ENCODE data around the gene B3GALNT1.
A peak's percentile ranks its signal among the peaks of the same experiment; 100 is the strongest.
"Not testable (repeated sequence)": the region's sequence is repeated elsewhere in the genome, so short reads cannot be mapped to it uniquely, and the experiment has no call there.

The B3GALNT1 gene

DNA sequence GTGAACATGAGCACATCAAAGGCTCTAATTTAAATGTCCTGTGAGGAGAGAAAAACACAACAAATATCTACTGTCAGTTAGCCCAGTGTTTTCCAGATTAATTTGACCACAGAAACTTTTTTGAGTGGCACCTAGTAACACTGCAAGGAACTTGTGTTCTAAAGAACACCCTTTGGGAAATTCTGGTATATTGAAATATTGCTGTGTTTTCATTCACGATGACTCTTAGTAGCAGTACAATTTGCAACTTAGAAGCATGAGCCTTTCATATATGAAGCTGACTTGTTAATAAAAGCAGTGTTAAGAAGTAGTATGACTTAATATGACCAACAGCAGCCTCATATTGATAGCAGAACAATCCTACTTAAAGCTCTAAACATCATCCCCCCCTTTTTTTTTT is 32.0 kb downstream of the B3GALNT1 start:
- DNase-seq (ENCODE audit: low spot score), result no peak

DNA sequence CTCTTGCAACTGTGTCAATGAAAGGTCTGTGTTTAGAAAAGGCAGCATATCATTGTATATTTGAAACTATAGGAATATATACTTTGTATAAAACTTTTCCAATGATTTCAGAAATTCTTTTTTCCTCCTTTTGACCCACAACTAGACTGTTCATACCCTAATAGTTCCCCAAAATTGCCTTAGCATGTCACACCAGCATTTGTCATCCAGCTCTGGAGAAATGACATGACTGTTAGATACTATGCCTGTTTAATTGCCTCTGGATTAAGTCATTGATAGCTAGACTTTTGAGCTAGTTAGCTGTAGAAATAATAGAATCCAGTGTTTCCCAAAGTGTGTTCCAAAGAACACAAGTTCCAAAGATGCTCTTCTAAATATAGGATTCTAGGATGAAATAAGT is 32.4 kb downstream of the B3GALNT1 start:
- no peak for DNase-seq (ENCODE audit: low spot score)

DNA sequence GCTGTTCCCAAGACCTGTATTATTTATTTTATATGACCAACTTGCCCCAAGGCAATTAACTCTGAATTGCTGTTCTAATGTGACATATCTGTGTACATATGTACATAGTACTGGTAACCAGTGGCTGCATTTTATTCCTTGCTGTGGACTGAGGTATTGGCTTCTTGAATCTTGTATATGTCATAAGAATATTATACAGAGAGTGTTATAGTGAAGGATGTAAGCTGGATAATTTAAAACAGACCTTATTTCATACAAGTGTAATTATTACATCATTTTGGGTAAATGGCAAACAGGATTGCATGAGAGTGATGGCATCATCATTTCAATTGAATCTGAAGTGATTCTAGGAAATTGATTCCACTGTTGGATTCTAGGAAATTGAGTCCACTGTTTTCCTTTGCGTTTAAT is 32.9 kb downstream of the B3GALNT1 start:
- DNase-seq (ENCODE audit: low spot score), result no peak

DNA sequence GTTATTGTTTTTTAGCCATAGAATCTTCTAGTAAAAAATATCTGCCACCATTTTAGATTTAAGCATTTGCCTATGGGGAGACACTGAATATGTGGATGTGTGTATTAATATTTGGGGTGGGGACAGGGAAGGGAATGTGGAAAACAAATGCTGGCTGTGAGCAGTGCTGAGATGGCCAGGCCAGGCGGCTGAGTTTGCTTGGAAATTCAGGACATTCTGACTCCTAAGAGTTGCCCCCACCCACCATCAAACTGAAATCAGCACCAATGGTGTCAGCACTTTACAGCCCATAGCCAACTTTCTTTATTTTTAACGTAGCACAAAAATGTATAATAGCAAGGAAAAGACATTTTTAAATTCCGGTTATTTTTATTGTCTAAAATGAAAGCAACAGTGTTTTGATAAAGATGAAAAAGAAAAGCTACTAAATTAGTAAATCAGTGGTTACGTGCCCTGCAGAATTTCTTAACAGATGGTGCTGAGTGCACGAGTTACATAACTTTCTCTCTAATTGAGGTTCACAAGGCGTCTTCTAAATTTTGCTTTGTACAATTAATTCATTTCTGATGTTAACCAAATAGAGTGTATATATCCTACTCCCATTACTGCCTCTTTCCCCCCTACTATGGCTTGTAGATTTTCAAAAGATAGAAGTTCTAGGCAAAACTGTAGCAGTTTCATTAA is 34.0 kb downstream of the B3GALNT1 start:
- DNase-seq (ENCODE audit: low spot score), result no peak

DNA sequence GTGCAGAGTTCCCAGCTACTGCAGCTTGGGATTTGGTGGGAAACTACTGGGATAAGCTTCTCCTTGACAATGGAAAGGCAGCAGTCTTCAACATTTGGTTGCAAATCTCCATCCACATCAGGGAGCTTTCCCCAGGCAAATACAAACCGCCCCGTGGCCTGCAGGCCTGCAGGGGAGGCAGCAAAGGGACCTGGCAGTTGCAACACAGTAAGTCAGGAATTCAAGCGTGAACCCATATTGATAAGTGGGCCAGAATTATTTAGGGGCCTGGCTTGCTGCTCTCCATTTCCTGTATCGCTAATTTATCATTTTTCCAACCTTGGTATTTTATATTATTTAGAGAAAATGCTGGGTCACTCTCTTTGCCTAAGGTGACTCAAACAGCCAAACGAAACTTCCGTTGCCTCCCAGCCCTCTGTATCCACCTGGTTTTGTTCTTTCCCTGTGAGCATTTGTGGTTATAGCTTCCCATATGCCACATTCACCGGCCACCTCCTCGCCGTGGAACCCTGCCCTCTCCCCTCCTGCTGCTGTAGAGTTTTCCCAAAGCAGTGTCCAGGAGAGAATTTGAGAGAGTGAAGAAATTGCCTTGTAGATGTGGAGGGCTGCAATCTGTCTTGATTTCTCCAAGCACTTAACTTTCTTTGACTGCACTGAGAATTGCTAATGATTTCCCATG is 34.8 kb downstream of the B3GALNT1 start:
- no peak for DNase-seq (ENCODE audit: low spot score)

DNA sequence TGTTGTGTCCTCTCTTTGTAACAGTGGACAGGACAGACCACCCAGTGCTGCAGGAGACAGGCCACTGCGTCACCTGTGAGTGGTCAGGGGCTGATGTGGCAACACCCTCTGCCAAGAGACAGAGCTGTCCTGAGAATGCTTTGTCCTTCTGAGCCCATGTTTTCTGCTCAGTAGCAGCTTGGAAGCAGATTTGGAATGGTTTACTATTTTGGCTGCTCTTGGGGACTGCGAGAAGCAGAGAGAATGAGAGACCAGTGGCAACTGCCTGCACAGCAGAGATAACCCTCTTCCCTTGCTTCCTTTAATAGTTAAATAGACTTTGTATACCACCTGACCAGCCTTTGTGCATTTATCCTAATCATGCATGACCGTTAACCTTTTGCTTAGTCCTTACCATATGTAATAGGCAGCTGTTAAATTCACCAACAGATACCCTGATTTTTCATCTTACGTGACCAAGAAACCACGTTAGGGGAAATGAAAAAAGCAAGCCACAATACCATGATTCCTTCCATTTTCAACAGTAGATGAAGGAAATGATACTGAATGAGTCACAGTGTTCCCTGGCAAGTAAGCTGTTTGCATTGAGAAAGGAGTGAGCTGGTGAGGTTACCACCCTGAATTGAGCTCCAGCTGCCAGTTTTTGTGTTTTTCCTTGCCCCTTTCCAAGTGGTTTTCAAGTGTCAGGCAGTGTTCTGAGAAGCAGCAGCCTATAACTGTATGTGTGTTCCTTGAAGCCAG is 35.5 kb downstream of the B3GALNT1 start:
- DNase-seq (ENCODE audit: low spot score), result peak; percentile 71

DNA sequence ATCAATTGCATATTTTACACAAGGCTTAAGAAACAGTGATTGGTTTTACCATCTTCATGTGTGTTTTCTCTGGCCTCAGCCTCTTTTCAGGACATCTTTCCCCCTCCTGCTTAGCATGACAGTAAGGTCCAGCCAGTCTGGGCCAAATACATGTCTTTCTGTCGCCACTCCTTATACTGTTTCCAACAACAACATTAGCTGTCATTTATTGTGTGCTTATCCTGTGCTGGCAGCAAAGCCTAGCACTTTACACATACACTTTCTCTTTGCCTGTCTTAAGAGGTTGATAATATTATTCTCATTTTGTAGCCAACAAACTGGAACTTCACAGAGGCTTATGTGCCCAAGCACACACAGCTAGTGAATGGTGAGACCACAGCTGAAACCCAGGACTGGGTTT is 37.8 kb downstream of the B3GALNT1 start:
- no peak for DNase-seq (ENCODE audit: low spot score)

DNA sequence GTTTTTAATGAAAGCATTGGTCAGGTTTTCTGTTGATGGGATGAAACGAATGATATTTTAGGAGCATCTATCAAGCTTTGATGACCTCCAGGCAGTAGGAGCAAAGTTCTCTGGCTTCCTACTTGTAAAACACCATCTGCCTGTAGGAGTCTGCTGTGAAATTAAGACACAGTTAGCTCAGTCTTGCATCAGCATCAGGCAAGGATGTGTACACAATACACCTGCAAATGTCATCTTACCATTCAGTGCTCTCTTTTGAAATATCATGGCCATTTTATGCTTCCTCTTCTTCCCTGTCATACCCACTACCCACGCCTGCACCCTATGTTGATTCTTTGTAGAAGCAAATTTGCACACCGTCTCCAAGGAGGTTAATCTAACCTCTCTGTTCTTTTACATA is 38.2 kb downstream of the B3GALNT1 start:
- DNase-seq (ENCODE audit: low spot score), result no peak

DNA sequence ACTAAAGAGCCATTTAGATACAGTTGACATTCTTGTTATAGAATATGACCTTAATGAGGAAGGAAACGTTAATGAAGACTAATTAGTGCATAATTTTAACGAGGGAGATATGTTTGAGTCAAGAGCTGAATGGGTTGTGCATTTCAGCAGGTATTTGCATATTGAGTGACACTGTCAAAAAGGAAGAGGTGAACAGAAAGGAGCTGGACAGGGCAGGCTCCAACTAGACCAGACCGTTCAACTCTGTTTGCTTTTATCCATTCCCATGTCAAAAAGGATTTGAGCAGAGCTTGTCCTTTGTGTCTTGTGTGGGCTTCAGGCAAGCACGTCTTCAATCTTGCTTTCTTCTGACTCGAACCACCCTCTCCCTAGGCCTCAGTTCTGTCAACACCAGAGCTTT is 40.7 kb downstream of the B3GALNT1 start:
- DNase-seq (ENCODE audit: low spot score), result no peak

DNA sequence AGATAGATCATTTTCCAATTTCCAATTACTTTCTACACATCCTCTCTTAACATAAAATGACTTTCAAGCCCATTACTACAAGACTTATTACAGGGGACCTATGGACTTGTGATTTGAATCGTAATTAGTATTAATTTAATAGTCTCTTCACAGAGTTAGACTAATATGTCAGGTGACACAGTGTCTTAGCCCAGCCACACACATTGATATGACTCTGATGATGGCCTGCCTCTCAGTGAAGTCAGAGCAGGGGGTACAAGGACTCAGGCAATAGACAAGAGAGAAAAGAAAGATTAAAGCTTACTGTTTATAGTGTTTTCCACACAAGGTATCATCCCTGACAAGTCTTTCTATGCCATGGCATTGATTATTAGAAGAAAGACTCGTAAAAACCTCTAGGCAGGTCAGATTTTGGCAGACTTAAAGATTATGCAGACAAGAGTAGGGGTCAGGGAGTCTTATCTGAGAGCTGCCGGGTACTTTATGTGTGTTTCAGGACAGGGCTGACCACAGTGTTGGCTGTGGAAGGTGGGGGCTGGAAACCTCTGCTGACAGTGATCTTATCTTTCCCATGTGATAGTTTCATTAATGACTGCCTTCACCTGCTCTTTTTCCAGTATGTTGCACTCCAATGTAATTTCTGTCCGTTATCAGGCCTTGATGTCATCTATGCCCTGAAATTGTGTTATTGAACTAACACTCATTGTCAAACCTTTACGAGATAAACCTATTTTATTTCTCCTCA is 50.1 kb downstream of the B3GALNT1 start:
- DNase-seq (ENCODE audit: low spot score), result no peak

DNA sequence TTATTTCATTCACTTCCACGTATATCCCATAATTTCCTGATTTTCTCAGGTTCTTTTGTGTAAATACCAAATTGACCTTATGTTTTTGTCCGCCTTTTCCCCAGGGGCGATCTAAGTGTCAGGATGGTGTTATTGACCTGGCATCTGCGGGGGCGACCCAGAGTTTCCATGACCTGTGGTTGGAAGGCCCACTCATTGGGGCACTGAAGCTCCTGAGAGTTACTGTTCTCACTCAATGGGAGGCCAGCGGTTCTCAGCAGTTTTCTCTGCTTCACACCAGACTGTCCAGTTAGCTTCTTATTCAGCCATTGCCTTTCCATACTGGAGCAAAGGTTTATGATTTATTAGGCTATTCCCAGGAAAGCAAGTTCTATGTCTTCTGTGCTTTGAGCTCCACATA is 53.3 kb downstream of the B3GALNT1 start:
- DNase-seq (ENCODE audit: low spot score), result no peak

DNA sequence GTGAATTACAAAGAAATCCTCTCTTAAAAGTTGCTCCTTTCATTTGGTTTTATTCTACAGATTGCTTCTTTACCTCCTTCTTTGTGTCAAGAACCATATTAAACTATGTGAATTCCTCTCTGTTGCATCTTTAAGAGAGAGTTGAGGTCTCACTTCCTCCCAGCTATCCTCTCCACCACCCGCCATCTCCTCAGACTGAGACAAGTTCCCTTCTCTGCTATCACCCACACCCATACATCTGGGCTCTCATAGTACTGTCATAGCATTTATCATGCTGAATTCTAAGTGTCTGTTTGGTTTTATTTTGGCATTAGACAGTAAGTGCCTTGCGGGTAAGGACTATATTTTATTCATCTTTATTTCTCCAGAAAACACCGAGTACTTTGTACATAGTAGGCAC is 54.2 kb downstream of the B3GALNT1 start:
- DNase-seq (ENCODE audit: low spot score), result no peak

DNA sequence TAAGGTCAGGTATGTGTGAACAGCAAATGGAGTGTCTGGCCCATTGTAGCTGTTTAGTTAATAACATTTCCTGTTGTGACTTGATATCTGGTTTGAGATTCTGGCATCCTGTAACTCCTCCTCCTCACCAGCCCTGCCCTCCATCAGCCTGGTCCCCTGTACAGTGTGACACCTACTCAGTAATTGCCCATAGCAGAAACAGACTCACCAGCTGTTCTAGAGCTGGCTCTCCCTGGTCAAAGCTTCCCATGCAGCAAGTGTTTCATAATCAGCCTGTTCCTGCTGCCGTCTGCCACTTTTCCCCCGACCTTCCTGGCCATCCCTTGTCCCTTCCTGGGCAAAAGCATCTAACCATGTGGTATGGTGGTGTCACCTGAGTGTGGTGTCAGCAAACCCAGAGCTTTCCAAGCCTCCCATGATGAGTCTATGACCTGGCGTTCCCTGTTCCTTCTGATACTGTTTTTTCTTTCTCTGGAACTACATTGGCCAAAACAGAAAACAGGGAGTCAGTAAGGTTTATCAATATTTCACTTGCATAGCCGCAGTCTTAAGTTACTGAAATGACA is 55.4 kb downstream of the B3GALNT1 start:
- DNase-seq (ENCODE audit: low spot score), result no peak

DNA sequence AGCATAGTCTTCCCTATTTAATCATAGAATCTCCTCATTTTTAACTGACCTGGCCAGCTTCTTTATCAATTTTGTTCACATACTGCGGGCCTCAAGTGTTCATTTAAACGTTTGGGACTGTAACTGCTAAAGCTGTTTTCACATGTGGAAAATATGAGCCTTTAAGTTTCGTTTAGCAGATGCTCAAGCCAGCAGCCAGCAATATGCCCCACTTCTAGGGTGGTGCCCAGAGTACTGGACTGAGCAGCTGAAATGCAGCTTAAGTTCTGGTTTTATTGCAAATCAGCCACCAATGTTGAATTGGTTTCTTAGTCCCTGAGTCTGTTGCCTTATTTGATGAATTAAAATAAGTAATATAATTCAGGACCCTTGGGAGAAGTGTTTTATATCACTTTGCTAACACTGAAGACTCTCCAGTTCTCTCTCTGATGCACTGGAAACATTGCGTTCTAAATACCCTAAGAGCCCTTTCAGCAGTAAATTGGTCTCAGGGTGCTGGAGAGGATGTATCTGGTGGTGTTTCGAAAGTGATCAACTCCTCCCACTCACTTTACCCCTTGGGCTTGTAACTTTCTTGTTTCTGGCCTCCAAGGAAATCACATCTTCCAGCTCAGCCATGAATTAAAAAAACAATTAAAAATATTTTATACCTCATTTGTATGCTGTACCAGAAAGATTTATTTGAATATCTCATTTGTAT is 61.7 kb downstream of the B3GALNT1 start:
- no peak for DNase-seq (ENCODE audit: low spot score)

DNA sequence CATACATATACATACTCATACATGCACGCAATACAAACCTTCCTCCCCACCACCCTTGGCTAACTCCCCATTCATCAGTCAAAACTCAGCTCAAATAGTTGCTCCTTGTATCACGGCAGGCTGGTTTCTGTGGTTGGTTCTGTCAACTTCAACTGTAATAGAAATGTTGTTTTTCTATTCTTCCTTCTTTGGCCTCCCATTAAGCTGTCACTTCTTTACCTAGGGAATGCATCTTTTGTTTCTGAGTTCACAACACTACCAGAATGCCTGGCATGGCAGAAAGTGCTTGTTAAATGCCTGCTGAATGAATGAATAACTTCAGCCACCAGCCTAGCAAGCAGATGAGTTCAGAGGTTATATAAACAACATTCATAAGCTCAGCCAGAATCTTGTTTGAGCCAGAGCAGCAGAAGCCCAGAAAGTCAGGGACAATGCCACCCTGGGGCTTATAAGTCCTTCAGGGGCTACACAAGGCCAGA is 63.1 kb downstream of the B3GALNT1 start:
- DNase-seq (ENCODE audit: low spot score), result no peak

DNA sequence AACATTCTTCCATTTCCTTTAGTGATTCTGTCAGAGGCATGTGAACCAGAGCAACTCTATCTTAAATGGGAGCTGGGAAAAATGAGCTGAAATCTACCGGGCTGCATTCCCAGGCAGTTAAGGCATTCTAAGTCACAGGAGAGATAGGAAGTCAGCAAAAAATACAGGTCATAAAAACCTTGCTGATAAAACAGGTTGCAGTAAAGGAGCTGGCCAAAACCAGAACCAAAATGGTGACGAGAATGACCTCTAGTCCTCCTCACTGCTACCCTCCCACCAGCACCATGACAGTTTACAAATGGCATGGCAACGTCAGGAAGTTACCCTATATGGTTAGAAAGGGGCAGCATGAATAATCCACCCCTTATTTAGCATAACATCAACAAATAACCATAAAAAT is 66.4 kb downstream of the B3GALNT1 start:
- DNase-seq (ENCODE audit: low spot score), result no peak

DNA sequence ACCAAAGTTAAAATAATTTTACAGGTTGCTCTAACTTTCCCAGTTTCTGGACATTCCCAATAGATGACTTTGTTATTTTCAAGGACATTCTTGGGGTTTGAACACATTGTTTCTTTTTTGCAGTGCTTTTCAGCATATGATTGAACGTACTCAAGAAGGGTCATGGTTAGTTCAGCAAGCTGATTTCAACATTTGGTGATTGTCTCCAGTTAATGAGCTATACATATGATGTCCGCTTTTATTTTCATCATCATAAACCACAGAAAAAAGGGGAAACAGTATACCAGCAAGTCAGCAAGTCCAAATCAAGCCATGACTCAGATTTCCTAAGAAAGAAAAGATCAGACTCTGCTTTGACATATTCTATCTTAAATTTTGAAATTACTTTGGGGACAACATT is 69.4 kb downstream of the B3GALNT1 start:
- DNase-seq (ENCODE audit: low spot score), result no peak

DNA sequence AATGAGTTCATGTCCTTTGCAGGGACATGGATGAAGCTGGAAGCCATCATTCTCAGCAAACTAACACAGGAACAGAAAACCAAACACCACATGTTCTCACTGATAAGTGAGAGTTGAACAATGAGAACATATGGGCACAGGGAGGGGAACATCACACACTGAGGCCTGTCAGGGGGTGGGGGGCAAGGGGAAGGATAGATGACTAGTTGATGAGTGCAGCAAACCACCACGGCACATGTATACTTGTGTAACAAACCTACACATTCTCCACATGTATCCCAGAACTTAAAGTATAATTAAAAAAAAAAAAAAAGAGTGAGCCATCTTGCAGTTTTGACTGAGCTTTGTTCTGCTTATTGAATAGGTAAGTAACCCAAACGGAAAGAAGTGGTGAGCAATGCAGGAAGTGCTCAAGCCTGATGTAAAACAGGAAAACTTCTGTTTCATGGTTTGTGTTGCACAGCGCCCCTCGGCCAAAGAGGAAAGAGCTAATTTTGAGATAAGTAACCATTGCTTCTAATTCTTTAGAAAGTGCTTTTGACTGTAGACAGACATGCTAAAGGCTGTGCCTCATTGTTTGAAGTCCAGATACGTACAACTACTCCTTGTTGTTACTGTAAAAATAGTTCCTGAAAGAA is 70.1 kb downstream of the B3GALNT1 start:
- DNase-seq (ENCODE audit: low spot score), result not testable (repeated sequence)
